EH (cell line): ENCODE data around the gene KANSL3.

Experiments used
- DNase-seq: peaks from one replicate; pipeline ENCODE4 v3.0.0-alpha.2; 2015; ENCODE audit warnings: low read depth

Gene KANSL3

DNA sequence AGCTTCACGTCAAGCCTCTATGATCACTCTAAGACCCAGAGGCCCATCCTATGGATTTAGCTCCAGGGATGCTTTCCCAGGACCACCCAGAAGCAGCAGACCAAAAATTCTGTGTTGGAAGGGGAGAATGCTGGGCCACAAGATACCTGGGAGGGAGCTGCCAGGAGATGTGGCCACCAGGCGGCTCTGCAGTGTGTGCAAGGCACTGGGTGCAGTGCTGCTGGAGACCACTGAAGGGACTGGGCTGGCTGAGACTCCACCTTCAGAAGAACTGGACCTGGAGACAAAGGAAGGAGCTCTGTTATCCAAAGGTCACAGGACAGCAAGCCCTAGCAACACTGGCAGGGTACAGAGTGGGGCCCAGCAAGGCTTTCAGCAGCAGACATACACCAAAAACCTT, 34.0 kb downstream of the KANSL3 start:
- DNase-seq: no peak

DNA sequence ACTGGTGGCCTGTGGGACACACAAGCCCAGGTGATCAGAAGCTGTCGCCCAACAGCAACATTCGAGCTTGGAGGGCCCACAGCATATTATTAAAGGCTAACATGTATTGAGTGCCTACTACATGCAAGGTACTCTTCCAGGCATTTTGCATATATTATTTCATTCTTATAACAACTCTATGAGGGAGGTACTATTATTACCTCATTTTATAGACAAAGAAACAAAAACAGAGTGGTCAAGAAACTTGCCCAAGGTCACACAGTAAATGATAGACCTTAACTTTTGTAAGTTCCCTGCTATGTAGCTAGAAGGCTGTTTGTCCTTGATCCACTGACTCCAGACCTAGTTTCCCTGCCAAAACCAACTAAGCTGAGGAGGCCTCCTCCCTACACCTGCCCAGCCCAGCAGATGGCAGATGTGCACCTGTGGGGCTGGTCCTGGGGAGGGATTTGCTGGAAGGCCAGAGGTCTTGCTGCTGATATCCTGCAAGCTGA, 35.7 kb downstream of the KANSL3 start:
- DNase-seq: no peak

- no peak for DNase-seq
Measured at GRCh38 chr2:96601382-96602292, 36.5 kb downstream of the KANSL3 start.

- no peak for DNase-seq
Measured at GRCh38 chr2:96599941-96600340, 38.2 kb downstream of the KANSL3 start.

GRCh38 chr2:96596596-96596995, 41.5 kb downstream of the KANSL3 start:
- DNase-seq: no peak

- DNase-seq: no peak
Measured at GRCh38 chr2:96594691-96595152, 43.4 kb downstream of the KANSL3 start.

DNA sequence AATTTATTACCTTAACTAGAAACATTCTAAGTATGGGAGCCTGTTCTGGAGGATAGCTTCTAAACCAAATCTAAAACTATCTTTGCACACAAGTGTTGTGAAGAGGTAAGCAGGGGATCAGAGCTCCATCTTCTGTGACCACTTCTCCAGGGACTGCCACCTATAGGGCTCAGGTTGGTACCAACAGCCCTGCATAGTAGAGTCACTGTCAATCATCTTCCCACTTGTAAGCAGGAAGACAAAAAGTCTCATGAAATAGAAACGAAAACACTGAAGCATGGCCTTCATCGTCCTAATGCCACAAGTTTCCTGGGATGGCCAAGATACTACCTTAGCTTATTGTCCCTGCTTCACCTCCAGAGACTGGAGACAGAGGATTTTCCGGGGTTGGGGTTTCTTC, 43.8 kb downstream of the KANSL3 start:
- no peak for DNase-seq

- DNase-seq: no peak
Measured at GRCh38 chr2:96591494-96591893, 46.6 kb downstream of the KANSL3 start.

- DNase-seq: no peak
Measured at GRCh38 chr2:96591054-96591453, 47.1 kb downstream of the KANSL3 start.

- peak; percentile 28 for DNase-seq
Measured at GRCh38 chr2:96587843-96588242, 50.3 kb downstream of the KANSL3 start.

- DNase-seq: peak; percentile 72
Measured at GRCh38 chr2:96584017-96584416, 54.1 kb downstream of the KANSL3 start.

DNA sequence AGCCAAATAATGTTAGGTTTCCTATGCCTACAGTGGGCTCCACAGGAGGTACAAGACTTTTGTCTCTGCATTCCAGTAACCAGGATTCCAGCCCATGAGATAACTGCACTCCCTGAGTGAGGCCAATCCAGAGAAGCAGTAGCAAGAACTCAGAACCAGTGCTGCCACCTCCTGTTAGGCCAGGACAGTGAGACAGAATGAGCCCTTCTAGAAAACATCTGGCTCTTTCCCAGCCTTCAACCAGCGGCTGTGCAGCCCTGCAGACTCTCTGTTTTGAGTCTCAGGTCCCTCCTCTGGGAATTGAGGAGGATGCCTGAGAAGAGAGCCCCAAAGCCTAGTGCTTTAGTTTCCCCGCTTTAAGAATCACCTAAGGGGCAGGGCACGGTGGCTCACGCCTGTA, 57.3 kb downstream of the KANSL3 start:
- peak; percentile 19 for DNase-seq

GRCh38 chr2:96579422-96579821, 58.7 kb downstream of the KANSL3 start:
- DNase-seq: no peak

DNA sequence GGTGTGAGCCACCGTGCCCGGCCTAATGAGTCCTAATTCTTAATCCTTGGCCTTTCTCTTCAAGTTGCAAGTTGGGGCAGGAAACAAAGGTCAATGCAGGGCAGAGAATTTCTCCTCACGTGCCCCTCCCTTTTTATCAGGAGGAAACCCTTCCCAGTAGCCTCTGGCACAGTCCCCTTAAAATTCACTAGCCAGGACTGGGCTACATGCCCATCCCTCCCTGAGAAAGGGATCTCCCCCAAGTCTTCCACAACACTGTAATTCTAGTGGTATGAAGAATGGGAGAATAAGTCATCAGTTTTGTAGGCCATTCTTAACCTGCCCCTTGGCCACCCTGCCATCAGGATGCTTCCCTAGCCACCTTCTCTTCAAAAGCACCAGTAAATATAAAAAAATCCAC, 59.4 kb downstream of the KANSL3 start:
- DNase-seq: no peak

DNA sequence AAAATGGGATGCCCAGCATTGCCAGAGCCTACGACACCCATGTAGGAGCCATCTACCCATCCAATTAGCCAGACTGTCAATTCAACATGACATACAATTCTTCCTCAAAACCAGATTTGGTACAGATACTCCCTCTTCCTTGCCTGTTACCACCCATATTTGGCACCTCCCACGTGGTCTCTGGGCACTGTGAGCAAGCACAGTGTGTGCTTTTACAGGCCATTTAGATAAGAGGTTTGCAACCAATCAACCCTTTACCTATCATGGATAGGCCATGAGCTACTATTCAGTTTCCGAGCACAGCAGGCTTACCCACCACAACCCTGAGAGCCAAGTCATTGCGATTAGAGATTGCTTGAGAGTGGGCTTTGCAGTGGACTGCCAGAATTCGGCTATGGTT, 60.6 kb downstream of the KANSL3 start:
- DNase-seq: no peak

DNA sequence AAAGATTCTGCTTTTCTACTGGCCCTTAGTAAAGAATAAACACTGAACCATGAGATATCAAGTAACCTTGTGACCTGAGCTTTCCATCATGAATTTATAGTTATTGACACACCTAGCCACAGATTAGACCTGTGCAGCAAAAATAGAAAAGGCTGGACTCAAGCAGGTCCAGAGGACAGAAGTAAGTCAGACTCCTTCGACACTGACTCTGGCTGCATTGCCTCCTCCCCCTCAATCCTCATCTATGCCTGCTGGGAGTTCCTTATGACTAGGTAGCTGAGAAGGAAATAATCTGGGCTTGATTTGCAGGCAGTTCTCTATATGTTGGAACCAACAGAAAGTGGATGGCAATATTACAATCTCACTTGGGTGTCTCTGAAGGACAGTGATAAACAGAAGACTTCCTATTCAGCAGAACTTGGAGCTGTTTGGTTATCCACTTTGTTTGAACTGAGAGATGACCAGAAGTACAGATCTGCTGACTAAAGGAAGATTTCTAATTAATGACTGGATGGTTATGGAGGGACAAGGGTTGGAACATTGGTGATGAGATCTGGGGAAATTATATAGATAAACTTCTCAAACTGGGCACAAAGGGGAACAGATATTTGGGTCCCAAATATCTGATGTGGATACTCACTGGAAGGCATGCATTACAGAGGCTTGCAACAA, 62.2 kb downstream of the KANSL3 start:
- no peak for DNase-seq

DNA sequence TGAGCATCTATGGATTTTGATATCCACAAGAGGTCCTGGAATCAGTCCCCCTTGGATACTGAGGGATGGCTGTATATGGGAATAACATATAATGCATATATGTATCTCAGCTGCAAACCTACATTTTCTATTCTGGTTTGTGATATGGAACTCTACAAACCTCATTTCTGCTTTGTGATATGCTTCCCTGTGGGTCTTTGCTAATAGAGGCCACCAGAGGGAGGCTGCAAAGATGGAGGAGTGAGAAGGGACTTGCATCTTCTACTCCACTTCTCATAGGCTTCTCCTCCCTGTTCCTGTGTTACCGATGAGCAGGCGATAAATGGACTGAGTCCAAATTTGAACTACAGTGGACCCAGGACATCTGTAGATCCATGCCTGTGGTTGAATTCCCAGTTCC, 63.7 kb downstream of the KANSL3 start:
- peak; percentile 16 for DNase-seq

DNA sequence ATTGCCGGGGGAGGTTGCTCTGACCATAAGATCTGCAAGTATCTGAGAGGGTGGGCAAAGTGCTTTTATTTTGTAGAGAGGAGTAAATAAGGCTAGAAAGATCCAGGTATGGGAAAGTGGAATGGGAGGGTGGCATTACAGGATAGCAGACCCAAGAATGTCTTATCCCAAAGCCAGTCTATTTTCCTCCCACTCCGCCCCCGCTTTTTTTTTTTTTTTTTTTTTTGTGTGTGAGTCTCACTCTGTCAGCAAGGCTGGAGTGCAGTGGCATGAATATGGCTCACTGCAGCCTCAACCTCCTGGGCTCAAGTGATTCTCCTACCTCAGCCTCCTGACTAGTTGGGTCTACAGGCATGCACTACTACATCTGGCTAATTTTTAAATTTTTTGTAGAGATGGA, 70.0 kb downstream of the KANSL3 start:
- DNase-seq: no peak

GRCh38 chr2:96565111-96565510, 73.0 kb downstream of the KANSL3 start:
- no peak for DNase-seq

- DNase-seq: no peak
Measured at GRCh38 chr2:96564563-96564962, 73.5 kb downstream of the KANSL3 start.

DNA sequence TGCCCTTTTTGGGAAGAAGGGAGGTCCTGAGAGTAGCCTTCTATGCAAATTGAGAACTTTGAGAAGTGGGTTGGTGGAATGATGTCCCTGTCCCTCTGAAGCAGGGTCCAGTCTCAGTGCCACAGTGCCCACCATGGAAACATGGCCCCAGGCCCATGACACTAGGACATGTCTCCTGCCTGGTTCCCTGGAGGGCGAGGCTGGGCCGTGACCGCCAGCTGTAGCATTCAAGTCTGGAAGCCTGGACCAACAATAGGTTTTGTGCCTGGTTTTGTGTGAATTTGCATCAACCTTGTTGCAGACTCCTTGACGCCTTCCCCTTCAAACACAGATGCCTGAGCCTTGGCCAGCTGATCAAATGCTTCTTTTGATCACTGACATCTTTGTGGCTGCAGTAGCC, 74.1 kb downstream of the KANSL3 start:
- DNase-seq: no peak

- no peak for DNase-seq
Measured at GRCh38 chr2:96558485-96558884, 79.6 kb downstream of the KANSL3 start.

- no peak for DNase-seq
Measured at GRCh38 chr2:96558061-96558460, 80.1 kb downstream of the KANSL3 start.
